Heart left ventricle (tissue), 16 donors: ENCODE data around the gene FAM161B. TPM values are rescaled to one million over a fixed set of nuclear protein-coding genes. Genes with fewer than 3 reads are reported as not detected.
"Not testable (repeated sequence)": the region's sequence is repeated elsewhere in the genome, so short reads cannot be mapped to it uniquely, and the experiment has no call there.

Experiments
- ATAC-seq, 4 donors: fragments of 200-7000 bp; cut with Tn5 transposase; one replicate each; pipeline ENCODE4 v1.9.1; 2020 to 2022; ENCODE audit warnings: moderate library complexity in 4 of 4, mild to moderate bottlenecking in 3 of 4, moderate number of reproducible peaks in 1 of 4
- DNase-seq, 5 donors: peaks; one replicate each; pipeline ENCODE4 v3.0.0-alpha.2; 2020
- H3K27ac ChIP-seq, 12 donors: fragments of 200-600 bp; sonication (generic) in 4 of 12; one replicate each; pipeline versions ENCODE4 v1.5.0 to v1.8.0; 2016 to 2022; ENCODE audit warnings: mild to moderate bottlenecking in 2 of 12
- H3K27me3 ChIP-seq, 9 donors: fragments of 200-600 bp; sonication (generic) in 2 of 9; one replicate each; pipeline versions ENCODE4 v1.5.1 to v1.8.0; 2016 to 2022; ENCODE audit warnings: mild to moderate bottlenecking in 3 of 9
- H3K36me3 ChIP-seq, 9 donors: fragments of 200-600 bp; sonication (generic) in 2 of 9; one replicate each; pipeline versions ENCODE4 v1.5.0 to v1.8.0; 2018 to 2022; ENCODE audit warnings: mild to moderate bottlenecking in 2 of 9
- H3K4me1 ChIP-seq, 12 donors: fragments of 200-600 bp; sonication (generic) in 4 of 12; one replicate each; pipeline versions ENCODE4 v1.5.0 to v1.8.0; 2016 to 2022; ENCODE audit warnings: mild to moderate bottlenecking in 3 of 12
- H3K4me3 ChIP-seq, 12 donors: fragments of 200-600 bp; sonication (generic) in 4 of 12; one replicate each; pipeline versions ENCODE4 v1.5.0 to v1.8.0; 2017 to 2022; ENCODE audit warnings: mild to moderate bottlenecking in 9 of 12, moderate library complexity in 4 of 12
- H3K9me3 ChIP-seq, 12 donors: fragments of 200-600 bp; sonication (generic) in 4 of 12; one replicate each; pipeline versions ENCODE4 v1.5.0 to v1.8.0; 2016 to 2022; ENCODE audit warnings: mild to moderate bottlenecking in 1 of 12
- POLR2A ChIP-seq, 2 donors: fragments of 450-650 bp; IDR thresholded peaks; one replicate each; pipeline ENCODE4 v1.6.1; 2017; ENCODE audit warnings: antibody characterized with exemption in 2 of 2, mild to moderate bottlenecking in 2 of 2, moderate library complexity in 2 of 2
- WGBS, 4 donors: extraction: QIAGEN DNeasy Blood & Tissue Kit in 2 of 4; methylation state at CpG; one replicate each; pipeline versions ENCODE4 v1.1.5 to v1.1.7; 2013 to 2018; 5-methylcytosine and 5-hydroxymethylcytosine counted together
- intact Hi-C, 10 donors: fragments of 100-400 bp; cut with DNase I; formaldehyde crosslinking; loops; one replicate each; pipeline versions ENCODE4 v1.11.1 to v1.14.2; 2022
- polyA plus RNA-seq, 2 donors: library from polyadenylated mRNA; stranded (reverse); fragments of 200-250 nt; gene quantifications; one replicate each; pipeline ENCODE4 v1.2.3, GENCODE V29; 2013
- total RNA-seq, 9 donors: library from RNA; depleted of rRNA in 2 of 9; stranded (reverse); fragments of >200 nt in 2 of 9; fragmentation: NEBNext Ultra II Directional in 3 of 9; extraction: Animal tissue kit (Norgen Biotek cat#: 25700) in 3 of 9; gene quantifications; one replicate each; pipeline versions ENCODE4 v1.1.0 to v1.2.4, GENCODE V29; 2016 to 2023
- TF ChIP-seq, protein P1 (sequence below), 12 donors: fragments of 200-600 bp; sonication (generic) in 4 of 12; IDR thresholded peaks; one replicate each; pipeline versions ENCODE4 v1.5.0 to v1.8.0; 2018 to 2022; ENCODE audit warnings: antibody characterized with exemption in 12 of 12, mild to moderate bottlenecking in 5 of 12
- donor health status: ischemic (EF 13 %, LVEDD 7.1; RV severe dilation, severe dysfunction).
- donor health status: healthy with polysubstance abuse.
- donor health status: DM: no; HTN: yes; CAD: no.
- donor health status: DM: no; HTN: no; CAD: no.
- donor health status: ischemic (EF 25% LVEDD 6.9; RV normal size, moderate dysfunction).
- donor health status: ischemic (EF 25% LVEDD 5.7; RV mildly dilated, moderate dysfunction).
- donor health status: healthy.
- donor health status: DM: yes; HTN: yes; CAD: no.
- donor health status: ischemic (EF 35%, LVEDD 5.7; RV mildly dilated, moderate dysfunction).
- donor health status: nonischemic (EF 11% LVEDD 7.7; RV severe dilation, severe dysfunction).
- donor health status: DM: yes; HTN: yes; CAD: no.
- donor health status: PGD.
- donor health status: ischemic (EF 29% LVEDD 5.4; RV normal size, mild dysfunction).
- donor health status: nonischemic (EF 23%, LVEDD 6.1; RV moderate dilation, normal function).

The FAM161B gene
- total and polyA plus RNA-seq, 11 donors = 1.9 to 6.5 (median 3.6) TPM

DNA sequence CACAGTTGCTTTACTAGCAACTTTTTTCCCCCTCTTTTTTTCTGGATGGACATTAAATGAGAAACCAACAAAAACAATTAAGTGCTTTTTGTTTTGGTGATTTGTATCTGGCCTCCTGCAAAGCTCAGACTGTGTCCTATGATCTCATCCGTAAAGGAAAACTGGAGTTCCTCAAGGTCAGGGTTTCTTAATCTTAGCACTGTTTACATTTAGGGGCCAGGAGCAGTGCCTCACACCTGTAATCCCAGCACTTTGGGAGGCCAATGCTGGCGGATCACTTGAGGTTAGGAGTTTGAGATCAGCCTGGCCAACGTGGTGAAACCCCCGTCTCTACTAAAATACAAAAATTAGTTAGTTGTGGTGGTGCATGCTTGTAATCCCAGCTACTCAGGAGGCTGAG lies 41.2 kb upstream of the FAM161B start:
- ATAC-seq (no peak), DNase-seq (no peak)
- Histone ChIP-seq H3K4me1 (no peaks in the 10 kb centered on the region), H3K27ac (no peak overlapping the region), H3K4me3 (no peak overlapping the region), H3K27me3 (no peaks in the 10 kb centered on the region), H3K9me3 (no peaks in the 10 kb centered on the region), H3K36me3 (peaks cover 0 to 39% (median 20%) of the 10 kb centered on the region in 9 donors)
- intact Hi-C loops = no loop called here
- TF ChIP-seq, protein P1, sequence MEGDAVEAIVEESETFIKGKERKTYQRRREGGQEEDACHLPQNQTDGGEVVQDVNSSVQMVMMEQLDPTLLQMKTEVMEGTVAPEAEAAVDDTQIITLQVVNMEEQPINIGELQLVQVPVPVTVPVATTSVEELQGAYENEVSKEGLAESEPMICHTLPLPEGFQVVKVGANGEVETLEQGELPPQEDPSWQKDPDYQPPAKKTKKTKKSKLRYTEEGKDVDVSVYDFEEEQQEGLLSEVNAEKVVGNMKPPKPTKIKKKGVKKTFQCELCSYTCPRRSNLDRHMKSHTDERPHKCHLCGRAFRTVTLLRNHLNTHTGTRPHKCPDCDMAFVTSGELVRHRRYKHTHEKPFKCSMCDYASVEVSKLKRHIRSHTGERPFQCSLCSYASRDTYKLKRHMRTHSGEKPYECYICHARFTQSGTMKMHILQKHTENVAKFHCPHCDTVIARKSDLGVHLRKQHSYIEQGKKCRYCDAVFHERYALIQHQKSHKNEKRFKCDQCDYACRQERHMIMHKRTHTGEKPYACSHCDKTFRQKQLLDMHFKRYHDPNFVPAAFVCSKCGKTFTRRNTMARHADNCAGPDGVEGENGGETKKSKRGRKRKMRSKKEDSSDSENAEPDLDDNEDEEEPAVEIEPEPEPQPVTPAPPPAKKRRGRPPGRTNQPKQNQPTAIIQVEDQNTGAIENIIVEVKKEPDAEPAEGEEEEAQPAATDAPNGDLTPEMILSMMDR (IDR thresholded peaks at IDR 0.05) = no peak
- no peak for TF ChIP-seq POLR2A (IDR thresholded peaks at IDR 0.05)
- WGBS, 4 donors = 70 to 89% (median 79%) methylated on average over 4 of the region's 4 CpGs

DNA sequence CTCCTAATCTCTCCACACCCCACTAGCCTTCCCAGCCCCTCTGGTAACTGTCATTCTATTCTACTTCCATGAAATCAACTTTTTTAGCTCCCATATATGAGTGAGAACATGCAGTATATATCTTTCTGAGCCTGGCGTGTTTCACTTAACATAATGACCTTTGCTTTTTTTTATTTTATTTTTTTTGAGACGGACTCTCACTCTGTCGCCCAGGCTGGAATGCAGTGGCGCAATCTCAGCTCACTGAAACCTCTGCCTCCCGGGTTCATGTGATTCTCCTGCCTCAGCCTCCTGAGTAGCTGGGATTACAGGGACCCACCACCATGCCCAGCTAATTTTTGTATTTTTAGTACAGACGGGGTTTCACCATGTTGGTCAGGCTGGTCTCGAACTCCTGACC lies 38.8 kb upstream of the FAM161B start:
- H3K36me3 ChIP-seq = peaks cover 0 to 52% (median 37%) of the 10 kb centered on the region in 9 donors
- H3K27ac ChIP-seq, H3K9me3 ChIP-seq, H3K4me3 ChIP-seq, DNase-seq, intact Hi-C loops, H3K4me1 ChIP-seq, ATAC-seq, H3K27me3 ChIP-seq: not testable (repeated sequence)
- 91 to 94% (median 94%) methylated on average over 6 to 7 of the region's 7 CpGs for WGBS, 4 donors

- DNase-seq (no peak), ATAC-seq (no peak)
- Histone ChIP-seq H3K4me1 (no peaks in the 10 kb centered on the region), H3K27ac (no peak overlapping the region), H3K9me3 (no peaks in the 10 kb centered on the region), H3K27me3 (no peaks in the 10 kb centered on the region), H3K4me3 (no peak overlapping the region), H3K36me3 (peaks cover 0 to 53% (median 38%) of the 10 kb centered on the region in 9 donors)
- intact Hi-C loops = no loop called here
- WGBS, 4 donors = 93 to 96% (median 94%) methylated on average over 3 of the region's 3 CpGs
- TF ChIP-seq, protein P1 (IDR thresholded peaks at IDR 0.05) = no peak
- no peak for TF ChIP-seq POLR2A (IDR thresholded peaks at IDR 0.05)
Measured at GRCh38 chr14:73988065-73988464, 38.2 kb upstream of the FAM161B start.

- Histone ChIP-seq H3K4me3 (no peak overlapping the region), H3K4me1 (peaks cover 0 to 9% (median 0%) of the 10 kb centered on the region in 12 donors), H3K27ac (no peak overlapping the region), H3K27me3 (no peaks in the 10 kb centered on the region), H3K9me3 (no peaks in the 10 kb centered on the region), H3K36me3 (peaks cover 0 to 67% (median 40%) of the 10 kb centered on the region in 9 donors)
- intact Hi-C loops = no loop called here
- ATAC-seq (no peak), DNase-seq (no peak)
- 46 to 80% (median 64%) methylated on average over 4 of the region's 4 CpGs for WGBS, 4 donors
- TF ChIP-seq POLR2A (IDR thresholded peaks at IDR 0.05) = no peak
- TF ChIP-seq, protein P1 (IDR thresholded peaks at IDR 0.05) = no peak
Measured at GRCh38 chr14:73977896-73978295, 28.0 kb upstream of the FAM161B start.

DNA sequence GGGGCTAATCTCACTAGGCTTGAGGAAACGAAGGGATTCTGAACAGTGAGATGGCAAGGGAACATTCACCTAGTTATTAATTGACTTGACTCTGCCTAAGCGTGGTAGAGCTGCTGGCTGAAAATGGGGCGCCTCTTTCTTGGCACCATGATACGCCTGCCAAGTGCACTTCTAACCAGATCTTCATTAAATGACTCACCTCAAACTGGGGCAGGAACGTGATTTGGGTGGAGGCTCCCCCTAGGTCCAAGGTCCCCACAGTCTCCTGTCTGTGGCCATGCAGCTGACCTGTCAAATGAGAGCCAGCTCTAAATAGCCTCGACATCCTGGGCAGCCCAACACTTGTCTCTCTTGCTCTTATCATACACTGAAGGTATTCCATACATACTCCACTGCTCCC lies 26.2 kb upstream of the FAM161B start:
- Histone ChIP-seq H3K27ac (no peak overlapping the region), H3K27me3 (no peaks in the 10 kb centered on the region), H3K36me3 (peaks cover 0 to 67% (median 40%) of the 10 kb centered on the region in 9 donors), H3K4me3 (no peak overlapping the region), H3K4me1 (peaks cover 0 to 9% (median 0%) of the 10 kb centered on the region in 12 donors), H3K9me3 (no peaks in the 10 kb centered on the region)
- ATAC-seq = no peak
- no peak for TF ChIP-seq POLR2A (IDR thresholded peaks at IDR 0.05)
- WGBS, 4 donors = 83 to 95% (median 89%) methylated on average over 6 of the region's 6 CpGs
- DNase-seq = no peak
- intact Hi-C loops = no loop called here
